ENCODE results near the gene ADAMTS3.

Gene ADAMTS3

DNA sequence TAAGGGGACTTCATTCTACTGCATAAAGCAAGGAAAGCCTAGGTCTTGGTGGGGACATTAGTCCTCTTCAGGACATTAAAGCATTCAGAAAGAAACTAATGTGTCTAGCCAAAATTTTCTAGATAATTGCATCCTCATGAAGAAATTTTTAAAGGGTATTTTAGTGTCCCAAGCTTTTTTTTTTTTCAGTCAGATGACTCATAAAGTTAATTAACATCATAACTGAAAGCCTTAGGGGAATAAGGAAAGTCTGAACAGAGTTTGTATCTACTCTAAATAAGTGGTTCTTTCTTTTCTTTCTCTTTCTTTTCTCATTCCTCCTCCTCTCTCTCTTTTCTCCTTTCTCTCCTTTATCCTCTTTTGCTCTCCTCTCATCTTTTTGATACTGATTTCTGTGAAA lies 202.4 kb downstream of the ADAMTS3 start:
- Histone ChIP-seq H3K4me1 (ENCODE audit: insufficient read depth, low read length) (no peaks in the 10 kb centered on the region), H3K4me3 (ENCODE audit: low read depth in 1 of 2, low read length in 2 of 2) (no peak overlapping the region), H3K9ac (ENCODE audit: low read length) (no peak overlapping the region), H3K36me3 (ENCODE audit: insufficient read depth, low read length) (no peaks in the 10 kb centered on the region), H3K27ac (ENCODE audit: low read depth, low read length) (no peak overlapping the region), H3K27me3 (ENCODE audit: control insufficient read depth in 1 of 2, insufficient read depth in 2 of 2, low read length in 2 of 2) (no peaks in the 10 kb centered on the region), H3K9me3 (ENCODE audit: low read length) (no peaks in the 10 kb centered on the region)

GRCh38 chr4:72365981-72366380 lies 203.0 kb downstream of the ADAMTS3 start:
- Histone ChIP-seq H3K27me3 (ENCODE audit: control insufficient read depth in 1 of 2, insufficient read depth in 2 of 2, low read length in 2 of 2) (no peaks in the 10 kb centered on the region), H3K36me3 (ENCODE audit: insufficient read depth, low read length) (no peaks in the 10 kb centered on the region), H3K9me3 (ENCODE audit: low read length) (no peaks in the 10 kb centered on the region), H3K4me1 (ENCODE audit: insufficient read depth, low read length) (no peaks in the 10 kb centered on the region), H3K27ac (ENCODE audit: low read depth, low read length) (no peak overlapping the region), H3K4me3 (ENCODE audit: low read depth in 1 of 2, low read length in 2 of 2) (no peak overlapping the region), H3K9ac (ENCODE audit: low read length) (no peak overlapping the region)

- H3K9ac ChIP-seq (ENCODE audit: low read length), result no peak overlapping the region
- no peak overlapping the region for H3K4me3 ChIP-seq (ENCODE audit: low read depth in 1 of 2, low read length in 2 of 2)
- no peaks in the 10 kb centered on the region for H3K9me3 ChIP-seq (ENCODE audit: low read length)
- H3K27ac ChIP-seq (ENCODE audit: low read depth, low read length), result no peak overlapping the region
- H3K27me3 ChIP-seq (ENCODE audit: control insufficient read depth in 1 of 2, insufficient read depth in 2 of 2, low read length in 2 of 2), result no peaks in the 10 kb centered on the region
- H3K36me3 ChIP-seq (ENCODE audit: insufficient read depth, low read length), result no peaks in the 10 kb centered on the region
- H3K4me1 ChIP-seq (ENCODE audit: insufficient read depth, low read length), result no peaks in the 10 kb centered on the region
Observed at GRCh38 chr4:72365016-72365415, 204.0 kb downstream of the ADAMTS3 start.

DNA sequence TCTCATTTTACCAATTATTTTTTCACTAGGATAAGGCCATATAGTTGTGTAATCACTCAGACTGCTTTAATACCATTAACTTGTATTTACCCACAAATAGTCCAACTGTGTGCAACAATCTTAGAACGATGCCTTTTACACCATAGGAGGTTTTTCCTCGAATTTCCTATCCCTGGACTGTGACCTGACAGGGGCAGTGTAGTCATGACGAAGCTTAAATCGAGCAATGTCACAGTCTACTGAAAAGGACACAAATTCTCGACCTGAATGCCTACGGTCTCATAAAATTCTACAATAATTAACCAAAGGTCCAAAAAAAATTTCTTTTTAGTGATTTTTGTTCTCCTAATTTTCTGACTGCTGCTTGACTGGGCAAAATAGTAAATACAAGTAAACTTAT lies 208.9 kb downstream of the ADAMTS3 start:
- H3K9me3 ChIP-seq (ENCODE audit: low read length), result no peaks in the 10 kb centered on the region
- no peak overlapping the region for H3K27ac ChIP-seq (ENCODE audit: low read depth, low read length)
- no peaks in the 10 kb centered on the region for H3K36me3 ChIP-seq (ENCODE audit: insufficient read depth, low read length)
- H3K27me3 ChIP-seq (ENCODE audit: control insufficient read depth in 1 of 2, insufficient read depth in 2 of 2, low read length in 2 of 2), result no peaks in the 10 kb centered on the region
- no peak overlapping the region for H3K4me3 ChIP-seq (ENCODE audit: low read depth in 1 of 2, low read length in 2 of 2)
- H3K4me1 ChIP-seq (ENCODE audit: insufficient read depth, low read length), result no peaks in the 10 kb centered on the region
- H3K9ac ChIP-seq (ENCODE audit: low read length), result no peak overlapping the region

DNA sequence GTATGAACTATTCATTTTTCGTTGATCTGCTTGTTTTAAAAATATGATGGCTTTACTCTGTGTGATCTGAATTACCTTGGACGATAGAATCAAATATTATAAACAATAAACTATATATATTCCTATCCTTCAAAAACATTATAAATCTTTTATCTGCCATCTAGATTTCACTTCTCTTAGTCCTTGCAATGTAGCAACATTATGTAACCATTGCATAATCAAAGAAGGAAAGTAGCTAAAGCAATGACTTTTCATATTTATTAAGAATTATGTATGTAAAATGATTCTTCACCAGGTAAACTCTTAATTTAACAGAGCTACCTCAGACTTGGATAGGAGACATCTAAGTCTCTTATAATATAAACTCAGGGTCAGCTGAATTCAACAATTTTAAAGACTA lies 210.5 kb downstream of the ADAMTS3 start:
- Histone ChIP-seq H3K36me3 (ENCODE audit: insufficient read depth, low read length) (no peaks in the 10 kb centered on the region), H3K9ac (ENCODE audit: low read length) (no peak overlapping the region), H3K4me1 (ENCODE audit: insufficient read depth, low read length) (no peaks in the 10 kb centered on the region), H3K27me3 (ENCODE audit: control insufficient read depth in 1 of 2, insufficient read depth in 2 of 2, low read length in 2 of 2) (no peaks in the 10 kb centered on the region), H3K9me3 (ENCODE audit: low read length) (no peaks in the 10 kb centered on the region), H3K27ac (ENCODE audit: low read depth, low read length) (no peak overlapping the region), H3K4me3 (ENCODE audit: low read depth in 1 of 2, low read length in 2 of 2) (no peak overlapping the region)

DNA sequence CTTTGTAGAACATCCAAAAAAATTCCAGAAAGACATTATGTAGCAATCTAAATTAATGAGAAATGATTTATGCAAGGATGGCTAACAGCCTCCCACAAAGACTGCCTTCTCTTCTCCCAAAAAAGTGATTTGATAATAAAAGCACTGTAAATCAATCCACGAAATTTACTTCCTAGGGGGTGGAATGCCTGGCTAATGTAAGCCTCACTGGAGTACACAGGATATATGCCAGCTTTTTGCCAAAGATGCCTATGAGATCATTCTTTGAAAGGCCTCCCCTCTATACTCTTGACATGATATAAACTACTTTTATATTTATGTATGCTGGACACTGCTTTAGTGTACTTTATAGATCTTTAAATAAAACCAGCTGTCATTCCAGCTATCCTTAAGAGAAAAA lies 211.1 kb downstream of the ADAMTS3 start:
- H3K27me3 ChIP-seq (ENCODE audit: control insufficient read depth in 1 of 2, insufficient read depth in 2 of 2, low read length in 2 of 2), result no peaks in the 10 kb centered on the region
- H3K36me3 ChIP-seq (ENCODE audit: insufficient read depth, low read length), result no peaks in the 10 kb centered on the region
- no peak overlapping the region for H3K9ac ChIP-seq (ENCODE audit: low read length)
- no peak overlapping the region for H3K27ac ChIP-seq (ENCODE audit: low read depth, low read length)
- peaks cover 4% of the 10 kb centered on the region for H3K4me1 ChIP-seq (ENCODE audit: insufficient read depth, low read length)
- H3K9me3 ChIP-seq (ENCODE audit: low read length), result no peaks in the 10 kb centered on the region
- H3K4me3 ChIP-seq (ENCODE audit: low read depth in 1 of 2, low read length in 2 of 2), result no peak overlapping the region

DNA sequence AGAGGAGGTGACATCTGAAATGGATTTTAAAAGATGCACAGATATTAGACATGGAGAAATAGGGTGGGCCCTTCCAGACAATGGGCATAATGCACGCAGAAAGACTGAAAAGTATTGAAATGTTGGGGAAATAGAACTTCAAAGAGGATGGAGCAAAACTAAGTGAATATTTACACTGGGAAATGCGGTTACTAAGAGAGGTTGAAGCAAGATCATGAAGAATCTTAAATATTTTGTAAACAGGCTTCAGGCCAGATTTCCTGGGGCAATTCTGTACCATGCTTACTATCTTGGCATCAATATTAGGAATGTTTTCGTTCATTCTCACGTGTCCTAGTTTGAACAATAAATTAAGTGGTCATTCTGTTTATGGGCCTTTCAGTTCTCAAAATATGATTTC lies 216.3 kb downstream of the ADAMTS3 start:
- H3K4me1 ChIP-seq (ENCODE audit: insufficient read depth, low read length), result peaks cover 10% of the 10 kb centered on the region
- no peaks in the 10 kb centered on the region for H3K27me3 ChIP-seq (ENCODE audit: control insufficient read depth in 1 of 2, insufficient read depth in 2 of 2, low read length in 2 of 2)
- no peak overlapping the region for H3K9ac ChIP-seq (ENCODE audit: low read length)
- no peaks in the 10 kb centered on the region for H3K36me3 ChIP-seq (ENCODE audit: insufficient read depth, low read length)
- H3K27ac ChIP-seq (ENCODE audit: low read depth, low read length), result no peak overlapping the region
- H3K9me3 ChIP-seq (ENCODE audit: low read length), result no peaks in the 10 kb centered on the region
- no peak overlapping the region for H3K4me3 ChIP-seq (ENCODE audit: low read depth in 1 of 2, low read length in 2 of 2)

- H3K27ac ChIP-seq (ENCODE audit: low read depth, low read length), result no peak overlapping the region
- H3K27me3 ChIP-seq (ENCODE audit: control insufficient read depth in 1 of 2, insufficient read depth in 2 of 2, low read length in 2 of 2), result no peaks in the 10 kb centered on the region
- no peak overlapping the region for H3K4me3 ChIP-seq (ENCODE audit: low read depth in 1 of 2, low read length in 2 of 2)
- no peaks in the 10 kb centered on the region for H3K36me3 ChIP-seq (ENCODE audit: insufficient read depth, low read length)
- no peaks in the 10 kb centered on the region for H3K9me3 ChIP-seq (ENCODE audit: low read length)
- peaks cover 10% of the 10 kb centered on the region for H3K4me1 ChIP-seq (ENCODE audit: insufficient read depth, low read length)
- H3K9ac ChIP-seq (ENCODE audit: low read length), result no peak overlapping the region
Observed at GRCh38 chr4:72351521-72351920, 217.5 kb downstream of the ADAMTS3 start.

GRCh38 chr4:72348701-72349100 lies 220.3 kb downstream of the ADAMTS3 start:
- H3K4me3 ChIP-seq (ENCODE audit: low read depth in 1 of 2, low read length in 2 of 2), result no peak overlapping the region
- no peaks in the 10 kb centered on the region for H3K27me3 ChIP-seq (ENCODE audit: control insufficient read depth in 1 of 2, insufficient read depth in 2 of 2, low read length in 2 of 2)
- no peaks in the 10 kb centered on the region for H3K36me3 ChIP-seq (ENCODE audit: insufficient read depth, low read length)
- no peak overlapping the region for H3K27ac ChIP-seq (ENCODE audit: low read depth, low read length)
- no peak overlapping the region for H3K9ac ChIP-seq (ENCODE audit: low read length)
- H3K9me3 ChIP-seq (ENCODE audit: low read length), result no peaks in the 10 kb centered on the region
- H3K4me1 ChIP-seq (ENCODE audit: insufficient read depth, low read length), result peaks cover 10% of the 10 kb centered on the region

GRCh38 chr4:72344418-72344817 lies 224.6 kb downstream of the ADAMTS3 start:
- Histone ChIP-seq H3K9me3 (ENCODE audit: low read length) (no peaks in the 10 kb centered on the region), H3K27me3 (ENCODE audit: control insufficient read depth in 1 of 2, insufficient read depth in 2 of 2, low read length in 2 of 2) (no peaks in the 10 kb centered on the region), H3K4me3 (ENCODE audit: low read depth in 1 of 2, low read length in 2 of 2) (no peak overlapping the region), H3K27ac (ENCODE audit: low read depth, low read length) (no peak overlapping the region), H3K9ac (ENCODE audit: low read length) (no peak overlapping the region), H3K4me1 (ENCODE audit: insufficient read depth, low read length) (no peaks in the 10 kb centered on the region), H3K36me3 (ENCODE audit: insufficient read depth, low read length) (no peaks in the 10 kb centered on the region)

DNA sequence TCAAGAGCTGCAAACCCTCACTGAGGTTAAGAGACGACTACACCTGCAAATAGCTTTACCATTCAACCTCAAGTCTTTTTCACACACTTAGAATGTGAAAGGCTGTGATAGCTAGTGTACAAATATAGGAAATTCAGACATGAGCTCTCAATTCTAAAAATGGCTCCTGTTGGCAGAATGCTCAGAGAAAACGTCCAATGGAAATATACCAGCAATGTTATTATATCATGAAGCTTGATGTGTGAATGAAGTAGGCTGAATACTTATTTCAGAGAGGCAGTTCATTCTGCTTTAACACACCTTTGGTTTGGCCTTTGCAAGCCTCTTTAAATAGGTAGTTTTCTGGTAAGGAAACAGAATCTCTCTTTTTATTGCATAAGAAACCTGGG lies 227.6 kb downstream of the ADAMTS3 start:
- Histone ChIP-seq H3K9ac (ENCODE audit: low read length) (no peak overlapping the region), H3K27me3 (ENCODE audit: control insufficient read depth in 1 of 2, insufficient read depth in 2 of 2, low read length in 2 of 2) (no peaks in the 10 kb centered on the region), H3K27ac (ENCODE audit: low read depth, low read length) (no peak overlapping the region), H3K4me1 (ENCODE audit: insufficient read depth, low read length) (no peaks in the 10 kb centered on the region), H3K9me3 (ENCODE audit: low read length) (no peaks in the 10 kb centered on the region), H3K4me3 (ENCODE audit: low read depth in 1 of 2, low read length in 2 of 2) (no peak overlapping the region), H3K36me3 (ENCODE audit: insufficient read depth, low read length) (no peaks in the 10 kb centered on the region)

DNA sequence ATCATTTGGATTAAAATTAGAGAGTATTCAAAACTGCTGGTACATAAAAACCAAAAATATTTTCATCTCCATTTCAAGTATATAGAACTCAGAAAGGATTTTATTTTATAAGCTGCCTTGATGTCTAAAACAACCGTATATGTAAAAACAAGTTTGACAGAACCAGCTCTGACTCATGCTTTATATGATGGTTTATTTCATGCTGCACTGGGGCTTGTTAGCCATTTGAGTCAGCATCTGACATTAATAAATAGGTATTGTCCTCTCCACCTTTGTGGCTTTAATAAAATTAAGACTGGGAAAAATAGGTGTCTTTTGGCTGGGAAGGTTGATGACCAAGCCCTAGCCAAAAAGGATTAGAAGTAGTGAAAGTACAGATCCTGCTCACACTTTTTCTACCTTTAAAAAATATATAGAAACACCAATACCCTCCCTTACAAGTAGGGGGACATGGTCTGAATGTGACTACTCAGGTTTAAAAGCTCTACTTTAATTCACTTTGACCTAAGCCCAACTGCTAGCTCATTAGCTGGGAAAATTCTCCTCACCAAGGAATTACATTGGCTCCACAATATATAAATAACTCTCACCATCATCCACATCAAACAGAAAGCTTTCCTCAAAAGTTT lies 228.1 kb downstream of the ADAMTS3 start:
- Histone ChIP-seq H3K27me3 (ENCODE audit: control insufficient read depth in 1 of 2, insufficient read depth in 2 of 2, low read length in 2 of 2) (no peaks in the 10 kb centered on the region), H3K9ac (ENCODE audit: low read length) (no peak overlapping the region), H3K9me3 (ENCODE audit: low read length) (no peaks in the 10 kb centered on the region), H3K4me3 (ENCODE audit: low read depth in 1 of 2, low read length in 2 of 2) (no peak overlapping the region), H3K4me1 (ENCODE audit: insufficient read depth, low read length) (no peaks in the 10 kb centered on the region), H3K36me3 (ENCODE audit: insufficient read depth, low read length) (no peaks in the 10 kb centered on the region), H3K27ac (ENCODE audit: low read depth, low read length) (no peak overlapping the region)

Data from muscle layer of colon (tissue), 2 donors.